ENCODE measurements around the gene PARP15. TPM values are rescaled to one million over a fixed set of nuclear protein-coding genes. Genes with fewer than 3 reads are reported as not detected.

Gene PARP15
- total RNA-seq, 1 experiment from 2014 or later = 0.24 TPM

GRCh38 chr3:122598151-122598550 is 20.7 kb downstream of the PARP15 start:
- Histone ChIP-seq H3K9me3 (ENCODE audit: control insufficient read depth, low read depth, low read length) (no peaks in the 10 kb centered on the region), H2BK20ac (ENCODE audit: low read depth, low read length, poor library complexity, severe bottlenecking) (no peak overlapping the region), H3K27ac (ENCODE audit: insufficient read length, low read depth, low read length) (no peak overlapping the region), H4K91ac (ENCODE audit: insufficient read length, low read depth, low read length) (no peak overlapping the region), H4K5ac (ENCODE audit: insufficient read length, low read depth, low read length) (no peak overlapping the region), H3K4ac (ENCODE audit: low read depth, low read length) (no peak overlapping the region), H2BK12ac (ENCODE audit: insufficient read length, low read depth, low read length) (no peak overlapping the region), H3K9ac (ENCODE audit: extremely low read depth, insufficient read length, low read length) (no peak overlapping the region), H2BK15ac (ENCODE audit: low read depth, low read length) (no peak overlapping the region), H3K56ac (ENCODE audit: insufficient read length, low read depth, low read length) (no peak overlapping the region), H2BK5ac (ENCODE audit: insufficient read length, low read length) (no peak overlapping the region), H3K14ac (ENCODE audit: insufficient read depth, low read length) (no peak overlapping the region), H3K79me2 (ENCODE audit: insufficient read depth, low read length) (no peaks in the 10 kb centered on the region), H2AFZ (ENCODE audit: low read length) (no peak overlapping the region), H4K20me1 (ENCODE audit: control insufficient read depth, insufficient read depth, insufficient read length) (no peaks in the 10 kb centered on the region), H3K4me1 (ENCODE audit: insufficient read depth, low read length) (no peaks in the 10 kb centered on the region), H2BK120ac (ENCODE audit: low read depth, low read length, poor library complexity, severe bottlenecking) (no peak overlapping the region), H3K23ac (ENCODE audit: insufficient read length, low read depth, low read length) (no peak overlapping the region), H3T11ph (ENCODE audit: low read length) (no peak overlapping the region), H3K27me3 (ENCODE audit: insufficient read depth, low read length) (no peaks in the 10 kb centered on the region), H2AK5ac (ENCODE audit: insufficient read length, low read length) (no peak overlapping the region), H3K18ac (ENCODE audit: insufficient read length, low read depth, low read length) (no peak overlapping the region), H3K23me2 (ENCODE audit: insufficient read length, low read depth, low read length, poor library complexity, severe bottlenecking) (no peaks in the 10 kb centered on the region), H3K4me2 (ENCODE audit: insufficient read depth, insufficient read length, low read length) (no peak overlapping the region), H4K8ac (replicated peaks; ENCODE audit: insufficient read length, low read depth, low read length) (no peak overlapping the region), H3K79me1 (ENCODE audit: insufficient read depth, low read depth, low read length, poor library complexity, severe bottlenecking) (no peaks in the 10 kb centered on the region)
- Mint-ChIP-seq H3K27me3 (ENCODE audit: low read depth) (no peaks in the 10 kb centered on the region), H3K36me3 (ENCODE audit: insufficient read depth in 1 of 3, low read depth in 3 of 3) (no peaks in the 10 kb centered on the region; a peak in 1 of 7 replicates), H3K9me3 (no peaks in the 10 kb centered on the region), H3K27ac (no peak overlapping the region), H3K4me3 (no peak overlapping the region), H3K4me1 (peaks cover 0 to 2% of the 10 kb centered on the region in 2 experiments; a peak in 1 of 4 replicates)
- no peak for TF ChIP-seq CTCF (conservative IDR thresholded peaks at IDR 0.05)
- DNase-seq = no peak
- no CpG with 5 or more reads among the region's 3 CpGs for WGBS (ENCODE audit: extremely low coverage, insufficient read length, low lambda C conversion rate)
